NCI-H510A (cell line): ENCODE data around the gene PNPLA5.

ENCODE experiments used
- DNase-seq: peaks from one replicate; lab custom pipeline; 2025; lab: John Stamatoyannopoulos, UW

The PNPLA5 gene

DNA sequence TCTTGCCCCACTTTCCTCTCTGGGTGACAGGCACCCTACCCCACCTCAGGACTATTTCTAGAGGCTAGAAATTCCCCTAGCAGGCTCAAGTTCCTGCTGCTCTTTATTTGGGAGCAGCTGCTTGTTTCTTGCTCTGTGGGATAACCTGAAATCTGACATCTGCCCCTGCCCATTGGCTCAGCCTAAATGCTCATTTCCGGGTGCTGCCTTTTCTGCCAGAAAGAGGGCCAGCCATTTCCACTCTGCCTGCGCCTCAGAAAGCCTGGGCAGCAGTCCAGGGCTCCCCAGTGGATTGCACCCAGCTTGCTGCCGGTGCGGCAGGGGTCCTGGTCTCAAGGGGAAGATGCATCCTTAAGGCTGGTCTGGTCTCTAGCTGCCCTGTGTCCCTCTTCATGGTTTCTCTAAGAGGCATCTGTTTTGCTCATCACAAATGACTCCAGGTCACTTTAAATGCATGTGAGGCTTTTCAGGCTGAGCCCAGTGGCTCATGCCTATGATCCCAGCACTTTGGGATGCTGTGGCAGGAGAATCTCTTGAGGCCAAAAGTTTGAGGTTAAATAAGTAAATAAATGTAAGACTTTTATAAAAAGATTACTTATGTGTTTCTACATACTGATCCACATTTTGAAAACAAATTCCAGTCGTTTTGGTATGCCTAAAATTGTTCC is 10.3 kb upstream of the PNPLA5 start:
- no peak for DNase-seq

DNA sequence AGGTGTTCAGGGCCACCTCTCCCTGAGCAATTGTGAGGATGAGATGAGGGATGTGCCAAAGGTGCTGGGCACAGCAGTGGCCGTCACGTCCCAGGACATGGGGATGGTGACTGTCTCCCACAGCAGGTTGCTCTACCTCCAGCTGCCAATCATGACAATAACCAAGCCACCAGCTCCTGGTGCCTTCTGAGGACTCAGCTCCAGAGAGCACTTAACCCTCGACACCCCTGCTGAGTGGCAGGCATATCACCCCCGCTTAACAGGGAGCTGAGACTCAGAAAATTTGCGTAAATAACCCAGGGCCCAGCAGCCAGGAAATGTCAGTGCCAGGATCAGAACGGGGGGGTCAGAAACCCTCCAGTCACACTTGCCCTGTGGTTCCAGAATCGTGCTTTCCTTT is 8.4 kb upstream of the PNPLA5 start:
- no peak for DNase-seq

DNA sequence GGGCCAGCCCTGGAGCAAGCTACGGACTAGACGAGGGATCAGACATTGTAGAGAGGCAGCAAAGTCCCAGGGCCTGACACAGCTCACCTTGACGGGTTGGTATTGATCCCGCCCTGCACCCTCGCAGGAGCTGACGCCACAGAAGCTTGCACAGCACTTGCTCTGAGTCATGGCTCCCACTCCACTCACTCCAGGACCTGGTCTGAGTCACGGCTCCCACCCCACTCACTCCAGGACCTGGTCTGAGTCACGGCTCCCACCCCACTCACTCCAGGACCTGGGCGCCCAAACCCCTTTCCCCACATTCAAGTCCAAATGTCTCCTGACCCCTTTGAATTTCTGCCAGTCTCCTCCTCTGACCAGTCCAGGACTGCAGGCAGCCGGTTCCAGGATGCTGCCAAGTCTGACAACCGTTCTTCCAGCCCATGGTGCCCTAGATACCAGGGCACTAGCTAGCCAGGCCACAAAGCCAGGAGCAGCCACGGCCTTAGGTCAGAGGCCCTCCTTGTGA is 6.0 kb upstream of the PNPLA5 start:
- no peak for DNase-seq

DNA sequence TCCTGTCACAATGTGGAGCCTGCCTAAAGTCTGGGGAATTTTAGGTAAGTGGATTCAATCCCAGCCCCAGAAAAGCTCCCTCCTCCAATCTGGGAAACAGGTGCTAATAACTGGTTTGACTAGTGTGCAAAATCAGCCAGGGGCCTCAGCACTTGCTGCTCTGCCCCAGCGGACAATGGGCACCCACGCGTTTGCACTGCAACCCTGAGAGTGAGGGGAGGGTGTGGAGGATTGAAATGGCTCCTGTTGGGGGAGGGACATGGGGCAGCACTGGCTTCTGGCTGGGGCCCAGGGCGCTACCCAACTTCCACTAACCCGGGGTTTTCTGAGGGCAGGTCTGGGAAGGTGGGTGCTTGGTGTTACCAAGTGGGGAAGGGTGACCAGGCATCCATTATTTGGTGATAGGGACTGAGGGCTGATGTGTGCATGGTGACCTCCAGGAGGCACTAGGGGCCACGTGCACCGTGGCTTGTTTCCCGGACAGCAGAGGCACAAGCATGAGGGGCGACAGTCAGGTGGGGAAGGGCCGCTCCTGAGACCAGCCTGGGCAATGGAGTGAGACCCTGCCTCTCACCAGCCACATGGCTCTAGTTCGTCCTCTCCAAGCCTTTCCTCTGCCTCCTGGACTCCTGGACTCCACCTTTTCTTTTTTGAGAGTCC is 4.3 kb upstream of the PNPLA5 start:
- DNase-seq, result no peak

- no peak for DNase-seq
Observed at GRCh38 chr22:43894122-43894521, 2.3 kb upstream of the PNPLA5 start.

GRCh38 chr22:43893266-43893665 is 1.5 kb upstream of the PNPLA5 start:
- no peak for DNase-seq

- DNase-seq, result no peak
Observed at GRCh38 chr22:43892183-43892894, 526 bp upstream of the PNPLA5 start.

DNA sequence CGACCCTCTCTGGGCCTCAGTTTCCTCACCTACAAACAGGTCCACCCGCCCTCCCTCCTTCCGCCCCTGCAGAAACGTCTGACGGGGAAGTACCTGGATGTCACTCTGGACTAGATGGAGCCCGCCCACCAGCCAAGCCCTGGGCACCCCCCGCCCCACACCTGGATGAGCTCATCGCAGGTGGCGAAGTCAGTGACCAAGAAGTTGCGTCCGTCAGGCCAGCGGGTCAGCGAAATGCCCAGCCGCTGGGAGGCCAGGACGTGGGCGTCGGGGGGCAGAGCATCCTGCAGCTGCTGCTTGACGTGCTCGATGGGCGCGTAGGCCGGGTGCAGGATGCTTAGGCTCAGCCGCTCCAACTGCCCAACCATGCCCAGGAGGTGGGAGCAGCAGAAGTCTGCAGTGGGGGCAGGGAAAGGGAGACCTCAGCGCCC is 897 bp downstream of the PNPLA5 start:
- no peak for DNase-seq

DNA sequence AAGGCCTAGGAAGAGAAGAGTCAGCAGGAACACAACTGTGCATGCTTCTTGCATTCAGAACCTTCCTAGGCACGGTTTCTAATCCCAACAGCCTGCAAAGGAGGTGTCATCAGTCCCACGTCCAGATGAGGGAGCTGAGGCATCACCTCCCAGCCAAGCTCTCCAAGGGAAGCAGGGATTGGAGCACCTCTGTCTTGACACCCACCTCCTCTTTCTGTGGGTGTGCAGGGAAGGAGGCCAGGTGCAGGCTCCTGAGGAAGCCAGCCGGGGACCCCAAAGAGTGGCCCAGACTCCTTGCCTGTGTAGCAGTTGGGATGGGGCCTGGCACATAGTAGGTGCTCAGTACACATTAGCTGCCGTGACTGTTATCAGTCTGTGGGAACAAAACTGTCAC is 2.0 kb downstream of the PNPLA5 start:
- DNase-seq, result no peak

DNA sequence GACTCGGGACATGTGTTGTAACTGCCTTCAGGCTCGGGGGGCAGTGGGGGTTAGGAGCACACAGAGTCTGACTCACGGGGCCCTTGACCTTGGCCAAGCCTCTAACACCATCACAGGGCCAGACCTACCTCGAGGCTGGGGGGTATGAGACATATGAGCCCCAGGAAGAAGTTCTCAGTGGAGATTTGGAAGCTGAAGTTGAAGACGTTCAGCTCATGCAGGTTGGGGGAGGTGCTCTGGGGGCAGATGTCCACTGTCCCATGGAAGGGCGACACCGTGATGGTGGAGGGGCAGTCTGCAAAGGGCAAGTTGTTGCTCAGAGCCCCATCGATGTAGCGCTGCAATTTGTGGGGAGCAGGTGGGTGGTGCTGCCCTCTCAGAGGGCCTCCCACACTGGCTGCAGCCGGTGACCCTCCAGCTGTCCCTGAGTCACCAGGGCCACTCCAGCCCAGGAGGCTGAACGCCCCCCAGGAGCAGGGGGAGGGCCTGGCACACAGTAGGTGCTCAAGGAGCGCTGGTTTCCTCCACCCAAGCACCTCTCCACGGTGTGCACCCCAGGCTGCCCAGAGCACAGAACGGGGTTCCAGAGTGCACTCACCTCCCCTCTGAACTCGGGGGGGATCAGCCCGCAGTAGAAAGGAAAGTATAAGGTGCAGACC is 2.5 kb downstream of the PNPLA5 start:
- no peak for DNase-seq

GRCh38 chr22:43888740-43889139 is 3.1 kb downstream of the PNPLA5 start:
- no peak for DNase-seq

DNA sequence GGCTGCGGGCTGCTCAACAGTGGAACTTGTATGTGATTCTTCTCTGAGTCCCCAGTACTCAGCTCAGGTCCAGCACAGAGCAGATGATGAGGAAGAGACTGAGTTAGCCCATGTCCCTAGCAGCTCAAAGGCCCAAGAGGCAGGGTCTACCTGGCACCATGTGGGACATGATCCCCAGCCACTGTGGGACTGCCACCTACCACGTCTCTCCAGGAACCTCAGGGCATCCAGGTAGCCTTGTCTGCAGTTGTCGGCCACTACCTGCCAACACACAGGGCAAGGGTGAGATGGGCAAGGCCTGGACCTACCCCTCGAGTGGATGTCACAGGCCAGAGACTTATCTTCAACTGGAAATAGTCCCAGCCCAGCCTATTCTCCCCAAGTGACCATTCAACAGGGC is 4.4 kb downstream of the PNPLA5 start:
- DNase-seq, result no peak

- no peak for DNase-seq
Observed at GRCh38 chr22:43886231-43886630, 5.6 kb downstream of the PNPLA5 start.

DNA sequence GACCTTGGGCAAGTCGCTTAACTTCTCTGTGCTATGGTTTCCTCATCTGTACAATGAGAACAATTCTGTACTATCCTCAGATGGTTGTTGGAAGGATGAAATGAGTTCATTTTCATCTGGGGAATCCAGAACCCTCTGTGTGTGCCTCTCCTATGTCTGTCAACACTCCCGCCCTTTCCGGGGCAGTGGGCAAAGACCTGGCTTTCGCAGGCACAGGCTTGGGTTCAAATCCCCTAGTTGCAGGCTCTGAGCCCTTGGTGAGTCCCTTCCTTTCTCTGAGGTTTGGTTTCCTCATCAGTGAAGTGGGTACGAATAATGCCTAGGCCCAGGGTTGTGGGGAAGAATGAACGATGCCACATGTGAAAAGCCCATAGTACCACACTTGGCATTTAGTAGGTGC is 6.0 kb downstream of the PNPLA5 start:
- DNase-seq, result no peak

GRCh38 chr22:43885319-43885671 is 6.5 kb downstream of the PNPLA5 start:
- no peak for DNase-seq

DNA sequence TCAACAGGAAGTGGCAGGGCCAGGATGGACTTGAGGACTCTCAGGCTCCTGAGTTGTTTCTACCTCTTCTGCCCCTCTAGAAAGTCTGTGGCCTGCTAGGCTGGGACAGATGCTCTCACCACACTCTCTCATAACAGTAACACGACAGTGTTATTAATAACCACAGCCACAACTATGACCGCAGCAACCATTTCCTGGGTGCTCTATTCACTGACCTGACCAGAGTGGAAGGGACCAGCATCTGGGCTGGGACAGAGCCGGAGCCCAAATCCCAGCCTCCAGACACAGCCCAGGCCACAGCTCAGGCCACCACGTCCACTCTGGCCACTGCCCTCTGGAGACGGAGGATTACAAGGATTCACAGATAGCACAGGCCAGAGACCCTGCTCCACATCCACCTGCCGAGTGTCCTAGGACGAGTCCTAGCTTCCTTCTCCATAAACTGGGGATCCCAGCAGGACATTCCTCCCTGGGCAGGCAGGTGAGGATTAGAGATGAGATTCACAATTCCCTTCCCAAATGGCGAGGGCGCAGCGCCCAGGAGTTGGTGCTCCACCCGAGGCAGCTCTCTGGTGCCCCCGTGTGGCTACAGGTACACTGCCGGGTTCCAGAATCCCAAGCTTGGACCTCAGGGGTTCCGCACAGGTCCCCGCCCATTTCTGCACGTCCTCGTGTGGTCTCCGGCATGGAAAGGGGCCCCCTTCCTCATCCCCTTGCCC is 7.1 kb downstream of the PNPLA5 start:
- no peak for DNase-seq

- no peak for DNase-seq
Observed at GRCh38 chr22:43883719-43884415, 7.9 kb downstream of the PNPLA5 start.

DNA sequence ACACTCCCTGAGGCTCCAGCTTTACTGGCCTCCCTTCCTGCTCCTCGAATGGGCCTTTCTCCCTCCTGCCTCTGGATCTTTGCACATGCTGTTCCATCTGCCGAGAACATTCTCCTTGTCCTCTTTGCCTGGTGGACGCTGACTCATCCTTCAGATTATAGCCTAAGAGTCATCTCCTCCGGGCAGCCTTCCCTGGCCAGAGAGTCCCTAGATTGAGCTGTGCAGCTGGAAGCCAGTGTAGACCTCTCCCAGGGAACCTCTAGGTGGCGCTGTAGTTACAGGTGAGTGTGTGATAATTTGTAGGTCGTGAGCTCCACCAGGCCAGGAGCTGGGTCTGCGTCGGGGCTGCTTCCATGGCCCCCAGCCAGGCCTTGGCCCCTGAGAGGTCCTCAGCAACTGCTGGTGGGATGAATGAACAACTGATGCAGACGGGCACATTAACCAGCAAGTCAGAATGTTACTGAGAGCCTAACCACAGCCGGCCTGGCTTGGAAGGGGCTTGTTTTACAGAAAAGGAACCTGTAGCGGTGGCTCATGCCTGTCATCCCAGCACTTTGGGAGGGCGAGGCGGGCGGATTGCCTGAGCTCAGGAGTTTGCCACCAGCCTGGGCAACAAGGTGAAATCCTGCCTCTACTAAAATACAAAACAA is 8.7 kb downstream of the PNPLA5 start:
- no peak for DNase-seq

- DNase-seq, result no peak
Observed at GRCh38 chr22:43882122-43882767, 9.6 kb downstream of the PNPLA5 start.
